Cardiac muscle cell (in vitro differentiated cells and primary cell): ENCODE results near the gene KATNIP. TPM values are rescaled to one million over a fixed set of nuclear protein-coding genes. Genes with fewer than 3 reads are reported as not detected.

Experiments
- DNase-seq, 2 donors: peaks; one replicate each; pipeline versions ENCODE4 v3.0.0 to v3.0.0-alpha.2; 2010 to 2017; ENCODE audit warnings: low read depth in 1 of 2, low spot score in 1 of 2
- H3K27ac ChIP-seq: fragments of 200-600 bp; sonication (generic); 2 replicates; pipeline ENCODE4 v1.5.1; 2016
- H3K27me3 ChIP-seq: fragments of 200-600 bp; sonication (generic); 2 replicates; pipeline ENCODE4 v1.6.0; 2016; ENCODE audit warnings: control low read depth
- H3K36me3 ChIP-seq: fragments of 200-600 bp; sonication (generic); 2 replicates; pipeline ENCODE4 v1.5.1; 2016; ENCODE audit warnings: control low read depth
- H3K4me1 ChIP-seq: fragments of 200-600 bp; sonication (generic); 2 replicates; pipeline ENCODE4 v1.8.1; 2017; ENCODE audit warnings: low read depth, mild to moderate bottlenecking, mixed run types
- H3K4me3 ChIP-seq: fragments of 200-600 bp; sonication (generic); 2 replicates; pipeline ENCODE4 v1.5.1; 2016; ENCODE audit warnings: mild to moderate bottlenecking
- H3K9me3 ChIP-seq: fragments of 200-600 bp; sonication (generic); 2 replicates; pipeline ENCODE4 v1.5.1; 2017; ENCODE audit warnings: low read depth, mild to moderate bottlenecking, control low read depth
- CTCF ChIP-seq: IDR thresholded peaks from 2 replicates; pipeline ENCODE4 v1.5.1; 2012; ENCODE audit warnings: low read depth, mild to moderate bottlenecking, low read length
- polyA plus RNA-seq: library from polyadenylated mRNA; unstranded; fragments of >200 nt; fragmentation: Nextera tagmentation; extraction: Ambion mirVana; gene quantifications from 2 replicates; pipeline ENCODE4 v1.2.1, GENCODE V29; 2016
- total RNA-seq: library from RNA; depleted of rRNA; stranded (reverse); fragments of >200 nt; gene quantifications from 2 replicates; pipeline ENCODE4 v1.2.3, GENCODE V29; 2016

Gene KATNIP
- total and polyA plus RNA-seq, 2 experiments from 2014 or later = 10.8 to 24.1 TPM

GRCh38 chr16:27547851-27548250 is 2.1 kb upstream of the KATNIP start:
- Histone ChIP-seq H3K4me1 (peaks cover 9% of the 10 kb centered on the region), H3K4me3 (no peak overlapping the region), H3K9me3 (no peaks in the 10 kb centered on the region), H3K27ac (no peak overlapping the region), H3K36me3 (peaks cover 20% of the 10 kb centered on the region), H3K27me3 (no peaks in the 10 kb centered on the region)
- no peak for DNase-seq
- no peak for TF ChIP-seq CTCF

- Histone ChIP-seq H3K27me3 (no peaks in the 10 kb centered on the region), H3K27ac (peak overlapping the region; percentile 67), H3K4me1 (peaks cover 9% of the 10 kb centered on the region), H3K9me3 (no peaks in the 10 kb centered on the region), H3K36me3 (peaks cover 7% of the 10 kb centered on the region), H3K4me3 (peak overlapping the region; percentile 84)
- no peak for TF ChIP-seq CTCF
- no peak for DNase-seq
Observed at GRCh38 chr16:27549464-27549745, 539 bp upstream of the KATNIP start.

- Histone ChIP-seq H3K27ac (no peak overlapping the region), H3K9me3 (no peaks in the 10 kb centered on the region), H3K36me3 (no peaks in the 10 kb centered on the region), H3K27me3 (no peaks in the 10 kb centered on the region), H3K4me1 (peaks cover 9% of the 10 kb centered on the region), H3K4me3 (peak overlapping the region; percentile 84)
- TF ChIP-seq CTCF = no peak
- no peak for DNase-seq
Observed at GRCh38 chr16:27550582-27550920, 607 bp downstream of the KATNIP start.

GRCh38 chr16:27551036-27551435 is 1.1 kb downstream of the KATNIP start:
- Histone ChIP-seq H3K27ac (no peak overlapping the region), H3K27me3 (no peaks in the 10 kb centered on the region), H3K36me3 (no peaks in the 10 kb centered on the region), H3K9me3 (no peaks in the 10 kb centered on the region), H3K4me1 (peaks cover 9% of the 10 kb centered on the region), H3K4me3 (no peak overlapping the region)
- TF ChIP-seq CTCF = no peak
- DNase-seq = no peak

- no peaks in the 10 kb centered on the region for H3K27me3 ChIP-seq
- no peak for TF ChIP-seq CTCF
- no peak overlapping the region for H3K27ac ChIP-seq
- no peaks in the 10 kb centered on the region for H3K9me3 ChIP-seq
- no peak for DNase-seq
- no peak overlapping the region for H3K4me3 ChIP-seq
- H3K4me1 ChIP-seq = no peaks in the 10 kb centered on the region
- H3K36me3 ChIP-seq = no peaks in the 10 kb centered on the region
Observed at GRCh38 chr16:27556471-27556870, 6.5 kb downstream of the KATNIP start.

GRCh38 chr16:27558434-27558833 is 8.5 kb downstream of the KATNIP start:
- Histone ChIP-seq H3K27me3 (no peaks in the 10 kb centered on the region), H3K9me3 (no peaks in the 10 kb centered on the region), H3K4me1 (no peaks in the 10 kb centered on the region), H3K4me3 (no peak overlapping the region), H3K36me3 (no peaks in the 10 kb centered on the region), H3K27ac (no peak overlapping the region)
- no peak for DNase-seq
- TF ChIP-seq CTCF = no peak
